H1 (cell line): ENCODE data around the gene TOMM40L. TPM values are rescaled to one million over a fixed set of nuclear protein-coding genes. Genes with fewer than 3 reads are reported as not detected.

Source experiments
- CTCF ChIA-PET: fragments of 300-600 bp; sonication (Branson Sonifier 250); formaldehyde crosslinking; loops from one replicate; lab custom pipeline; 2021; ENCODE audit not compliant: partially characterized antibody; lab: Charles Lee
- POLR2A ChIA-PET: fragments of 300-600 bp; sonication (Branson Sonifier 250); formaldehyde crosslinking; loops from one replicate; lab custom pipeline; 2021; ENCODE audit warnings: inconsistent platforms; ENCODE audit not compliant: partially characterized antibody; lab: Charles Lee
- DNase-seq, 2 experiments: peaks; one replicate each; pipeline versions ENCODE4 v3.0.0 to v3.0.0-alpha.2; 2010 to 2022; ENCODE audit warnings: low spot score in 2 of 2, low read depth in 1 of 2, mixed read lengths in 1 of 2
- FAIRE-seq: peaks from 2 replicates; lab custom pipeline; 2011; peaks lifted over from hg19 to GRCh38; lab: Jason Lieb, UNC
- H2AFZ ChIP-seq: 2 replicates; pipeline ENCODE4 v1.8.1; 2012; ENCODE audit warnings: low read length, inconsistent platforms
- H2AK5ac ChIP-seq: 2 replicates; pipeline ENCODE4 v1.6.1; 2013; ENCODE audit warnings: low read depth, low read length
- H2BK120ac ChIP-seq: replicated peaks from 2 replicates; pipeline ENCODE3; 2013; ENCODE audit warnings: low read depth, low read length, inconsistent platforms
- H2BK12ac ChIP-seq: 2 replicates; pipeline ENCODE4 v1.6.1; 2013; ENCODE audit warnings: low read depth, low read length
- H2BK15ac ChIP-seq: 2 replicates; pipeline ENCODE4 v1.6.1; 2013; ENCODE audit warnings: low read length
- H2BK20ac ChIP-seq: 2 replicates; pipeline ENCODE4 v1.6.1; 2013; ENCODE audit warnings: low read length
- H2BK5ac ChIP-seq: 2 replicates; pipeline ENCODE4 v1.6.1; 2013; ENCODE audit warnings: low read depth, low read length
- H3K14ac ChIP-seq: 2 replicates; pipeline ENCODE4 v1.6.1; 2013; ENCODE audit warnings: inconsistent platforms; ENCODE audit not compliant: insufficient read length
- H3K18ac ChIP-seq: 2 replicates; pipeline ENCODE4 v1.6.1; 2013; ENCODE audit warnings: low read length; ENCODE audit errors: extremely low read depth
- H3K23ac ChIP-seq: 2 replicates; pipeline ENCODE4 v1.6.1; 2013; ENCODE audit warnings: inconsistent platforms; ENCODE audit not compliant: insufficient read length
- H3K23me2 ChIP-seq: 2 replicates; pipeline ENCODE4 v1.6.1; 2013; ENCODE audit warnings: low read depth, low read length
- H3K27ac ChIP-seq: 2 replicates; pipeline ENCODE4 v1.6.1; 2011; ENCODE audit warnings: low read depth, low read length, inconsistent platforms
- H3K27me3 ChIP-seq, 4 experiments: replicated peaks in 1 of 4; 1 replicate in 1 of 4; 2 replicates in 3 of 4; pipeline versions ENCODE4 v1.6.1 to v1.8.1; 2011 to 2013; ENCODE audit warnings: low read length in 3 of 4, mild to moderate bottlenecking in 3 of 4, inconsistent platforms in 2 of 4, mixed read lengths in 2 of 4, moderate library complexity in 1 of 4; ENCODE audit not compliant: control insufficient read depth in 3 of 4, insufficient read depth in 3 of 4; ENCODE audit errors: extremely low read depth in 1 of 4
- H3K36me3 ChIP-seq, 4 experiments: 2 replicates each; pipeline versions ENCODE4 v1.6.1 to v1.8.1; 2011 to 2013; ENCODE audit warnings: mild to moderate bottlenecking in 4 of 4, low read length in 3 of 4, moderate library complexity in 2 of 4, control low read depth in 1 of 4, inconsistent platforms in 1 of 4; ENCODE audit not compliant: insufficient read depth in 4 of 4, control insufficient read depth in 2 of 4
- H3K4ac ChIP-seq: replicated peaks from 2 replicates; pipeline ENCODE3; 2013; ENCODE audit warnings: low read length, low read depth, mixed read lengths, inconsistent platforms; ENCODE audit not compliant: insufficient read length
- H3K4me1 ChIP-seq, 4 experiments: replicated peaks in 1 of 4; 1 replicate in 1 of 4; 2 replicates in 3 of 4; pipeline versions ENCODE4 v1.6.1 to v1.8.1; 2011 to 2013; ENCODE audit warnings: low read length in 3 of 4, inconsistent platforms in 2 of 4, mixed read lengths in 1 of 4; ENCODE audit not compliant: insufficient read depth in 4 of 4, control insufficient read depth in 3 of 4
- H3K4me2 ChIP-seq, 2 experiments: 2 replicates each; pipeline versions ENCODE4 v1.6.1 to v1.8.1; 2011 to 2013; ENCODE audit warnings: low read depth in 2 of 2, low read length in 2 of 2, control low read depth in 1 of 2, inconsistent platforms in 1 of 2, mild to moderate bottlenecking in 1 of 2; ENCODE audit not compliant: insufficient read depth in 1 of 2
- H3K4me3 ChIP-seq, 4 experiments: fragments of 200-600, 300-600 bp in 1 of 4; sonication (generic), shearing (Covaris generic), sonication (Bioruptor Twin) in 1 of 4; 2 replicates each; pipeline versions ENCODE4 v1.5.1 to v1.8.1; 2011 to 2016; ENCODE audit warnings: low read length in 4 of 4, low read depth in 3 of 4, control low read depth in 2 of 4, inconsistent platforms in 2 of 4, mild to moderate bottlenecking in 2 of 4, mixed read lengths in 1 of 4, moderate library complexity in 1 of 4; ENCODE audit not compliant: insufficient read depth in 2 of 4; ENCODE audit errors: extremely low read depth in 1 of 4
- H3K56ac ChIP-seq: replicated peaks from 2 replicates; pipeline ENCODE3; 2013; ENCODE audit warnings: low read depth, mild to moderate bottlenecking, mixed read lengths, low read length, inconsistent platforms; ENCODE audit not compliant: insufficient read length
- H3K79me1 ChIP-seq: 2 replicates; pipeline ENCODE4 v1.6.1; 2013; ENCODE audit warnings: low read depth, low read length, control low read depth
- H3K79me2 ChIP-seq, 2 experiments: 2 replicates each; pipeline versions ENCODE4 v1.6.1 to v1.8.1; 2012 to 2013; ENCODE audit warnings: low read length in 2 of 2, mild to moderate bottlenecking in 2 of 2, inconsistent platforms in 1 of 2; ENCODE audit not compliant: insufficient read depth in 2 of 2, control insufficient read depth in 1 of 2
- H3K9ac ChIP-seq, 4 experiments: replicated peaks in 1 of 4; 1 replicate in 1 of 4; 2 replicates in 3 of 4; pipeline versions ENCODE4 v1.6.1 to v1.8.1; 2011 to 2013; ENCODE audit warnings: low read depth in 3 of 4, low read length in 3 of 4, control low read depth in 2 of 4, mild to moderate bottlenecking in 2 of 4, moderate library complexity in 2 of 4, inconsistent platforms in 1 of 4; ENCODE audit errors: extremely low read depth in 1 of 4
- H3K9me3 ChIP-seq, 2 experiments: 2 replicates each; pipeline versions ENCODE4 v1.6.1 to v1.8.1; 2012 to 2013; ENCODE audit warnings: mild to moderate bottlenecking in 2 of 2, moderate library complexity in 2 of 2, control low read depth in 1 of 2, inconsistent platforms in 1 of 2, low read depth in 1 of 2, low read length in 1 of 2, mixed read lengths in 1 of 2; ENCODE audit not compliant: insufficient read depth in 2 of 2
- H4K20me1 ChIP-seq, 2 experiments: replicated peaks in 1 of 2; 2 replicates each; pipeline versions ENCODE3 to v1.8.1; 2011 to 2013; ENCODE audit warnings: inconsistent platforms in 2 of 2, low read length in 2 of 2, mild to moderate bottlenecking in 1 of 2; ENCODE audit not compliant: insufficient read depth in 2 of 2, control insufficient read depth in 1 of 2
- H4K5ac ChIP-seq: 2 replicates; pipeline ENCODE4 v1.6.1; 2013; ENCODE audit warnings: low read length, low read depth, mixed read lengths, inconsistent platforms; ENCODE audit not compliant: insufficient read length
- H4K8ac ChIP-seq: 2 replicates; pipeline ENCODE4 v1.8.0; 2013; ENCODE audit warnings: mild to moderate bottlenecking, moderate library complexity, low read length, inconsistent platforms; ENCODE audit not compliant: insufficient read depth; ENCODE audit errors: extremely low read depth
- H4K91ac ChIP-seq: replicated peaks from 2 replicates; pipeline ENCODE3; 2013; ENCODE audit warnings: low read length, mixed read lengths, inconsistent platforms; ENCODE audit not compliant: insufficient read length
- CHD2 ChIP-seq: IDR thresholded peaks from 2 replicates; pipeline ENCODE4 v1.6.1; 2012; ENCODE audit warnings: low read length, improper control_type of control experiment
- WGBS, 2 experiments: shearing (Covaris generic) in 1 of 2; methylation state at CpG; one replicate each; pipeline versions ENCODE4 v1.1.6 to v1.1.7; 2013 to 2015; ENCODE audit warnings: low lambda C conversion rate in 2 of 2, mixed read lengths in 2 of 2, inconsistent platforms in 1 of 2, low coverage in 1 of 2, missing lambda C conversion rate in 1 of 2; ENCODE audit not compliant: insufficient replicate concordance in 2 of 2, insufficient coverage in 1 of 2, insufficient read length in 1 of 2; ENCODE audit errors: extremely low coverage in 1 of 2, missing lambda C conversion rate in 1 of 2; 5-methylcytosine and 5-hydroxymethylcytosine counted together
- polyA plus RNA-seq, 7 experiments: library from polyadenylated mRNA; depleted of rRNA in 3 of 7; stranded (reverse) in 5 of 7; unstranded in 2 of 7; fragments of >200 nt in 5 of 7; fragments of 200-250 nt in 2 of 7; gene quantifications; 1 replicate in 5 of 7; 2 replicates in 1 of 7; 4 replicates in 1 of 7; pipeline versions ENCODE4 v1.2.1 to v1.2.3, GENCODE V29; 2011 to 2013; ENCODE audit warnings: missing spikeins in 2 of 7, mixed read lengths in 2 of 7
- total RNA-seq: library from RNA; stranded (reverse); fragmentation: NEBNext Ultra II Directional; extraction: Animal tissue kit (Norgen Biotek cat#: 25700); gene quantifications from 2 replicates; pipeline ENCODE4 v1.2.1, GENCODE V29; 2021

Gene TOMM40L
- total and polyA plus RNA-seq, 2 of the 8 experiments (the other 6 are each of a cell fraction or from before 2014, with no cell fraction given) = 11.4 to 15.0 TPM

GRCh38 chr1:161187311-161187710, 38.5 kb upstream of the TOMM40L start:
- H3K79me1 ChIP-seq = no peaks in the 10 kb centered on the region
- FAIRE-seq = no peak

More at GRCh38 chr1:161187311-161187710, 38.5 kb upstream of the TOMM40L start:
- CTCF ChIA-PET = interaction anchor here (0.8 to 1.1 kb wide), 3 partner anchors 10 to 23 kb away, joined by 3 to 4 read pairs (median 3); partner anchors contain the start of genes ADAMTS4 and B4GALT3
- no peak overlapping the region for H2AK5ac ChIP-seq
- H3K27ac ChIP-seq = no peak overlapping the region; the same call in 1 of the 2 replicates
- peaks cover 4 to 12% (median 7%) of the 10 kb centered on the region in 4 experiments; a peak in 4 of 8 replicates for H3K36me3 ChIP-seq
- no peaks in the 10 kb centered on the region; a peak in 1 of 7 replicates for H3K4me1 ChIP-seq
- no peak for DNase-seq
- H3K9me3 ChIP-seq = no peaks in the 10 kb centered on the region
- no peak overlapping the region for H2BK15ac ChIP-seq
- no peaks in the 10 kb centered on the region; the same call in 1 of the 2 replicates for H3K23me2 ChIP-seq
- no peak overlapping the region for H4K5ac ChIP-seq
- H3K14ac ChIP-seq = no peak overlapping the region
- H3K56ac ChIP-seq = no peak overlapping the region
- no peak overlapping the region for H2BK12ac ChIP-seq
- 85% methylated on average over 3 of the region's 3 CpGs; no CpG with 5 or more reads in 1 of the 2 experiments for WGBS, 2 experiments
- no peak overlapping the region for H3K18ac ChIP-seq
- no peak overlapping the region for H3K4me2 ChIP-seq
- H2BK20ac ChIP-seq = no peak overlapping the region
- no peak overlapping the region for H3K23ac ChIP-seq
- POLR2A ChIA-PET = interaction anchor here (1.4 kb wide), 1 partner anchor 9 kb away, joined by 3 read pairs; no protein-coding TSS in a partner anchor
- H3K4me3 ChIP-seq = no peak overlapping the region
- H3K79me2 ChIP-seq = no peaks in the 10 kb centered on the region
- no peak overlapping the region for H2AFZ ChIP-seq
- no peak for TF ChIP-seq CHD2
- H2BK5ac ChIP-seq = no peak overlapping the region
- no peaks in the 10 kb centered on the region; a peak in 1 of 7 replicates for H3K27me3 ChIP-seq
- no peak overlapping the region for H4K8ac ChIP-seq
- no peak overlapping the region for H4K91ac ChIP-seq
- H4K20me1 ChIP-seq = no peaks in the 10 kb centered on the region
- H3K4ac ChIP-seq = no peak overlapping the region
- no peak overlapping the region for H3K9ac ChIP-seq
- H2BK120ac ChIP-seq = no peak overlapping the region
